ENCODE measurements around the gene WDR64. TPM values are rescaled to one million over a fixed set of nuclear protein-coding genes. Genes with fewer than 3 reads are reported as not detected.

The WDR64 gene
- polyA plus RNA-seq, 1 donor = 0.58 TPM

DNA sequence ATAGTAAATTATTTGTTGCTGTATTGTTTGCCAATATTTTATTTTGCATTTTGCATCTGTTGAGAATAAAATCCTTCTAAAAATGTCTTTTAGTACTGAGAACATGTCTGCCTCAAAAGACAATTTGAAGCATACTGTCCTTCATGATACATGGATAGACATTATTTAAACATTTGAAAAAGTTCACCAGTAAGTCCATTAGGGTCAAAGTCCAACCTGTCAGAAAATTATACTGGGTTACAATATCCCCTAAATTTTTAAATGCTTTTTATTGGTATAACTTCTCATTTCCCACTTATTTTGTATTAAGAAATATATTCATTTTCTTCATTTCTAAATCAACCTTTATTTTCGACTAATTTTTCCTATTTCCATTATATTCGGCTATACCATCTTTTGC, 21.2 kb upstream of the WDR64 start:
- DNase-seq = no peak

DNA sequence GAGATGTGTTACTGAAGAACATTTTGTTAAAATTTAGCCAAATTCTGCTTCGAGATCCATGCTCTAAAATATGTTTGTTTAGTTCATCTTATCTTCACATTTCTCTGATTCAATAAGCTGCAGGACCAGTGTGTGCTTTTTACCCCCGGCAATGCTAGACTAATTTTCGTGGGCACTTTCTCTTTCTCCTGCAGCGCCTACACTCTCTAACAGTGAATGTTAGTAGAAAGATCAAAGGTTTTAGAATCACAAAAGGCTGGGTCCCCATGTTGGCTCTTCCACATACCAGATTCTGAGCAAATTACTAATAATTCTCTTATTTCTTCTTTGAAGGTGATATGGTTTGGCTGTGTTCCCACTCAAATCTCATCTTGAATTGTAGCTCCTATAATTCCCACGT, 20.4 kb upstream of the WDR64 start:
- DNase-seq = no peak

DNA sequence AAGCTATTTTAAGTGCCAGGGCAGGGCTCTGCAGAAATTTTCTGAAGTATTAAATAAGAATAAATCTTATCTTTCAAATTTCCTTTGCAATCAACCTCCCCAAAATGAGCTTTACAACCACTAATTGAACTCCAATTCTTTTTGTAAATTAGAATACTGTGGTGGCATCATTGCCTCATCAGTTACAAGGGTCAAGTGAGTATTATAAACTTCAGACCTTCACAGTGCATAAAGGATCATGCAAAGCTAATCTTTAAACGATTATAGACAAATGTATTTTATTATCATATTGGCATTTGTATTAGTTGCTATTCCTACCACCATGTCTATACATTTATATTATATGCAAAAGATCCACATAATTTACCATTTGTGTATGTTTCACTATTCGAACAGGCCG, 19.1 kb upstream of the WDR64 start:
- DNase-seq = no peak

DNA sequence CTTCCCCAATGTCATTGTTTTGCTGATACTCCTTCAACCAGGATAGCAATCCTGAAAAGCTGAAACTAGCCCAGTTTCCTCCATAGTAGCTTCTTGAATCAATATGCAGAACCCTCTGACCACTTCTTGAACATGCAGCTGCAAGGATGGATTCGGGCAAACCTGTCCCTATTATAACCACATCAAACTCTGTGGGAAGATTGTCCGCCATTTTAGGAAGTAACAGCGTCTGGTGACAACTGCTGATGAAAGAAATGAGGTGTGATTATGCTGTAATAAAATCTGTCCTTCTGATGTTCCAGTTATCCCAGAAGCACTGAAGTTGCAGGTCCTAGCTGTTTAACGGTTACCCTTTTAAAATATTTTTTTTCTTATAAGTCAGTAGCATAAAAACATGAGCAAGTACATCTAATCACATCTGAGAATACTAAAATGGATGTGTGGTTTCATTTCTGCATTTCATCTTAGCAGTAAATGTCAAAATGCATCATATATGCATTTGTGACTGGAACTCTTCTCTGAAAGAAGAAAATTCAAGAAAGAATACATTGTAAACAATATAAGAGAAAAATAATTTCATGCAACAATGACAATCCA, 16.4 kb upstream of the WDR64 start:
- DNase-seq = no peak

DNA sequence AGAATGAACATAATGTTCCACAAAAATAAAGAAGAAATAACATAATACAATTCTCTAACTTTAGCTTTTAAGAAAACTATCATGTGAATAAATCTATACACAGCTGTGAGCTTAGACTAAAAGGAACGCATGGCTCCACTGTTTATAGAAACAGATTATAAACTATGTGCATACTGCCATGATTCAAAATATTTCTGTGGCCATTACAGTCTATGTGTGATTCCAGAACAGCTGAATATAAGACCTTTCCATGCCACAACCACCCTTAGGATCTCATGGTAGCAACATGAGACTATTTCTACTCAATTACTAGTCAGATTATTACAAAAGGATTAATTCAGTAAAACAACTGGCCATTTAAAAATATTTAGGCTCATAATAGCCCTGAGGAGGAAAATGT, 15.8 kb upstream of the WDR64 start:
- DNase-seq = no peak

DNA sequence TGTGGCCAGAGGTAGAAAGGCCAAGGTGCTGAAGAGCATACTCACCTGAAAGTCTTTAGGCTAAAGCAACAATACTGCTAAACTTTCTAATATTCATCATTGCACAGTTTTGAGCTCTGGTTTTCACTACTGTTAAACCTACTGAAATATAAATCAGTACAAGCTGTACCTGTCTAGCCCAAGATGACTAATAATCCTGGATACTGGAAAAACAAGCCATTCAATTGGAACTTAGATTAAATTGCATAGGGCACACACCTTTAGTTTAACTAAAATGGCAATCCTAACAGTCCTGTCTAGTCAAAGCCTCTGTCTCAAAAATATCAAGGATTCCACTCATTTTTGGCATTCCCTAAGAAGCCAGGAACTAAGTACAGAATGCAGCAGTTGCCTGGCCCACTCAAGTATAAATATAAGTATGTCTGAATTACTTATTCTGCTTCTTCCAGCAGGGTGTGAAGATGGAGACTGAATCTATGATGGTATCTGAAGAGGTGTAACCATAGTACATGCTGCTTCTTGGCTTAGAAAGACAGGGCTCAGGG, 15.0 kb upstream of the WDR64 start:
- DNase-seq = no peak

DNA sequence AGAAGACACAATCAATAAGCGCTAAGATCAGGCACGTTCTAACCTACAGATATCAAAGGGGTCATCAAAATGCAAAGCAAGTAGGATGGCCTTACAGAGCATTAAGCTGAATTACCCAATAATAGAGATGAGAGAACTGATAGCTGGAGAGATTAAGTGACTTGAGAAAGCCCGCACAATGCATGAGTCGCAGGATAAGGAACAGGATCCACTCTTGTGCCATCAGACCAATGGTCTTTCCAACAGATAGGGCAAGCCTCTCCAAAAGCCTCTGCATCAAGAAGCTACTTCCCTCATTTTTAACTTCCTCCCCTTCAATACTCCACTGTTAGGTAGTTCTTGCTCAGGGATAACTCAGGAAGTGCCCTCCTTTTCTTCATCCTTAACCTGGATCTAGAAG, 14.5 kb upstream of the WDR64 start:
- no peak for DNase-seq

DNA sequence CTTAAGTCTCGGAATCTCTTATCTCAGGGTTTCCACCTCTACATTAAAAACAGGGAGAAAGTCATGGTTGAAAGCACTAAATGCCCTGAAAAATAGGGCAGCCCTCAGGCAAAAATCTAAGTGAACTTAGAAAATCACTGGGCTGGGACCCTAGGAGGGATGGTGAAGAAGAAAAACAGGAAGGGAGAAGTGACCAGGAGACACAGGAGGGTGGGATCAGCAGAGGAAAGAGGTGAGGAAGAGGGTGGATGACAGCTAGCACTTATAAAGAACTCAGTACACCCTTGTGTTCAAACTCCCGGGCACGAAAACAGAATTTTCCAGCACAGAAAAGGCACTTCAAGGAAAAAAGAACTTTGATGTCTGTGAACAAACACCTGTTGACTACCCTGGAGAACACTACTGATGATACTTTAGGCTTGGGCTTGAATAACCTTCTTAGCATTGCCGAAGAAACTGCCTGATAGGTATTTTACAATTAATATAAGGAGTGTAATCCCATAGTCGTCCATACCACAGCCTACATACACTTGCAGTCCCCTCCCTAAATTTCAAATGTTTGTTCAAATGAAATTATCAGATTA, 13.9 kb upstream of the WDR64 start:
- no peak for DNase-seq

DNA sequence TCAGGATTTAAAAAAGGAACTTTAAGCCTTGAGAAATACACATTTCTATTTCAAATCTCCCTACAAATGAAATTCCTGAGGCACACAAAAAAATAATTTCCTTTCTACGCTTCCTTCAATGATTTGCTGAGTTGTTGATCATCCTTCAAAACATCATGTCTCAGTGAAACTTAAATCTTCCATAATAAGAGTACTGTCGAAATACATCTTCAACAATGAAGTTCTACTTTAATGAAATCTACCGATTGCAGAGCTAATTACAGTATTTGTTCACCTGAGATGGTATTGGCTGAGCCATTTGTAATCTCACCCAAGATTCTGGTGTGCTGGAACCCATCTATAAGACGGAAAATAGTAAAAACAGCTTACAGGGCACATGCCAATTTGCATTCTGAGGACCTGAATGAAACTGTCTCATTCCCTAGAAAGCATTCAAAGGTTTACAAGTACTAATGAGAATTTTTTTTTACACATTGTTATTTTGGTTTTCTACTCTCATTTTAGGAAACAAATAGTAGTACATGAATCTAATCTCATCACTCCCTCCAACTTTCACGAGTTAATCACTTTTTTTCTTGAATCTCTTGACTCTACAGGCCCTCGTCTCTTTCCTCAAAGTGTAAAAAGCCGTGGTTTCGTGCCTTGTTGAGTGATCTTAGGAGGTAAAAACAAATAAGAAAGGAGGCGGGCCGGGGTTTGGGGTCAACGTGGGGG, 13.0 kb upstream of the WDR64 start:
- peak; percentile 28 for DNase-seq

DNA sequence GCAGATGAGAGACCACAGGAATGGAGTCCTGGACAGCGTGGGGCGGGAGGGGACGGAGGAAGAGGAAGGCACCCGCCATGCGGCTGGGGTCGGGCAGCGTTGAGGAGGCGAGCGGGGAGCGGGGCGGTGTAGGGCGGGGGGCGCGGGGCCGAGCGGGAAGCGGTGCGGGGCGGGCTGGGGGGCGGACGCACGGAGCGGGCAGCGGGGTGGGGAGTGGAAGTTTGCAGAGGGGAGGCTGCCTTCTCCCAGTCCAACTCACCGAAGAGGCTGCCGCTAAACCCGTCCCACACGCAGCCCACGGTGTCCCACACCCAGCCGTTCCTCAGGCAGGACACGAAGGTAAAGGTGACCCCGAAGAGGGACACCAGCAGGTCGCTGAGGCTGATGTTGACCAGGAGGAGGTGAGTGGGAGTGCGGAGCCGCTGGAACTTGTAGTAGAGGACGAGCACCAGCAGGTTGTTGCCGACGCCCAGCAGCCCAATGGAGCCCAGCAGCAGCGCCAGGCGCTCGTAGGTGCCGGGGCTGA, 12.4 kb upstream of the WDR64 start:
- no peak for DNase-seq

DNA sequence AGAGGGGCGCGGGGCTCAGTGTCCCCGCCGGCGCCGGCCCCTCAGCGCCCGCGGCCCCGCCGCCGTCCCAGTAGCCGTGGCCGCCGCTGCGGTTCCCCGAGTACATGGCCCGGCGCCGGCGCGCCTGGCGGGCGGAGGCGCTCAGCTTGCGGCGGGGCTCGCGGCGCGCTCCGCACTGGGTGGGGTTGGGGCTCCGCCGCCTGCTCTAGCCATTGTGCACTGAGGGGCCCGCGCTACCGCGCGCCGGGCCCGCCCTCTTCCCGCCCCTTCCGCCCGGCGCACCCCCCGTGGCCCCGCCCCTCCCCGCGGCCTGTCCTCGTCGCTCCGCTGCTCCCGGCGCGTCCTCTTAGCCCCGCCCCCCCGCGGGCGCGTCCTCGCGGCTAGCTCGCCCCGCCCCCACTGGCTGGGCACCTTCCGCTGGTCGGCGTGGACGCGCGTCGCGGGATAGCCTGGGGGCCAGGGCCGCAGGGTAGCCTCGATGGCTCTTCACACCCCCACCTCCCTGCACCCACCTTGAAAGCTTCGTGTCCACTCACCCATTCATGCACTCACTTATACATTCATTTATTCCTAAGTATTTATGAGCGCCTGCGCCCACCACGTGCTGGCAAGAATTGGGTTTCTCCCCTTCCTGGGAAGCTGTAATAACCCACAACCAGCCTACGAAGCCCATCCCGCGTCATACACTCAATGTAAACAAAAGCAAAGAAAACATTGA, 11.8 kb upstream of the WDR64 start, which contains the start of the genes CHML and OPN3:
CHML (minus strand) TSS at position 221 of the 718 bp plus-strand sequence. CDS start 4,603 bp downstream, outside the sequence.
OPN3 (minus strand) TSS at position 221 of the 718 bp plus-strand sequence; CDS start at position 106, 115 bp downstream.
- peak; percentile 90 for DNase-seq

DNA sequence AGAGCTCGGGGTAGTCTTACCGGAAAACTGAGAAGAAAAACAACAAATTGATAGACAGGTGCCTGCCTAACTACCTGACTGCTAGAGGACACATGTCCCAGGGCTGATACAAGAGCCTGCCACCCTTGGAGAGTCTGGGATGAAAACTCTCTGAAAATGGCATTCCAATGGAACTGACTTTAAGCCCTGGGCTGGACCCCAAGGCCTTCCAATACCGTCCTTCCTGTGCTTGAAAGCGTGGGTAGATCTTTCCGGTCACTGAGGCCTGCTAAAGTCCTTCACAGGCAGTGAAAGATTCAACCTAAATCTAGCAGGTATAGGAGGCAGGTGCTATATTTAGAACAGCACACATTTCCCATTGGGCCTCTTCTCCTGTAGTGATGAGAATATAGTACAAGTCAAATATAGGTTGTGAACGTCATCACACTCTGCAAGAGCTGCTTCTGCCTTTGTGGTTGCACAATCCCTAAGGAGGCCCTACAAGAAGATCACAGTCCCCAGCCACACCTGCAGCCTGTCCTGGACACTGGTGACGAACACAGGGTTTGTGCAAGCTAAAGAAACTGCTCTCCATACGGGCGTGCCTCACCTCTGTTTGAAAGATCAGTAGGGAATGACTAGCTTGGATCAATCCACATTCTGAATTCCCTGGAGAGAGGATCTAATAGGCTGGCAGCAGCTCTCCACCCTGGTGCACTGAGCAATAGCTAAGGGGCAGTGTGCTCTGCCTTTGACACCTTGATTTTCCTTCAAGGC, 11.0 kb upstream of the WDR64 start:
- no peak for DNase-seq

DNA sequence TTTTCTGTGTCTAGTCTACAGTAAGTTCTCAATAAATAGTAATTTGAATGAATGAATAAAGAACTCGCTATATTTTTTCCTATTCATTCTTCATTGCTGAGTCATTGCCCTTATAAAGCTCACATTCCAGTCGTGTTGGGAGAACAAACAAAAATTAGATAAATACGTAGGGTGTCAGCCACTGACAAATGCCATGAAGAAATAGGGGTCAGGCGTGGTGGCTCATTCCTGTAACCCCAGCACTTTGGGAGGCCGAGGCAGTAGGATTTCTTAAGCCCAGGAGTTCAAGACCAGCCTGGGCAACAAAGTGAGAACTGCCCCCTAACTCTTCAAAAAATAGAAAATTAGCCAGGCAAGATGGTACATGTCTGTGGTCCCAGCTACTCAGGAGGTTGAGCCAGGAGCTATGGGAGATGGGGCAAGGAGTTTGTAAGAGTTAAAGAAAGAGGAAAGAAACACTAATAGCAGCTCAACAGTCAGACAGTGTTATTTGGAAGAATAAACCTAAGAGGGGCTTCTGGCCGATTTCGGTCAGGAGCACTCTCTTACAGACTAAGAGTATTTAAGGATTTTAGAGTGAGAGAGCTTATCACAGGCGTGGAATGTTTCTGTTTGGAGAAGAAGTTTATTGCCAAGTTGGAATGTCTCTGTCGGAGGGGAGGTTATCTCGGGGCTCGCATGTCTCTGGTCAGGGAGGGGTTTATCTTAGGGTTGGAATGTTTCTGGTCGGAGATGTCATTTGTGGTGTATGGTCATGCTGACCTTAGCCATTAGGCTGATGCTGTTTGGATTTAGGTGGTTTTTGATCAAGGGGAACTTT, 10.1 kb upstream of the WDR64 start:
- DNase-seq = no peak

DNA sequence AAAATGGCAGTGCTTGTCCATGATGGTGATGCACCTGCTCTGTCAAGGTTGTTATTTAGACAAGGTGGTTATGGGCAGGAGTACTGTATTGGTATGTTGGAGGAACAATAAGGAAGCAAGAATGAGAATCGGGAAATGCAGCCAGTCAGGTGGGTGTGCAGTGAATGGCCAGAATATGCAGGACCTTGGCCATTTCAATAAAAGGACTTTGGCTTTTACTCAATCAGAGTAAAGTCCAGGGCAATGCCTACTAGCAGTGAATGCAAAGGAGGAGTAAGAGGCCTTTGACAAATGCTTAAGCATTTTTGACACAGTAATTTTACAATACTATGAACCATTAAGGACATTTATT, 9.5 kb upstream of the WDR64 start:
- DNase-seq = no peak

DNA sequence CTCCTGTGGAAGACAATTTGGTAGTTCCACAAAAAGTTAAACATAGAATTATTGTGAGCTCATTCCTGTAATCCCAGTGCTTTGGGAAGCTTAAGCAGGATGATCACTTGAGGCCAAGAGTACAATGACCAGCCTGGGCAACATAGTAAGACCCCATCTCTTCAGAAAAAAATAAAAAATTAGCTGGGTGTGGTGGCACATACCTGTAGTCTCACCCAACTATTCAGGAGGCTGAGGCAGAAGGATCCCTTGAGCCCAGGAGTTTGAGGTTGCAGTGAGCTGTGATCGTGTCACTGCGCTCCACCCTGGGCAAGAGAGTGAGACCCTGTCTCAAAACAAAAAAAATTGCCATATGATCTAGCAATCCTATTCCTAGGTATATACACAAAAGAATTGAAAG, 7.8 kb upstream of the WDR64 start:
- no peak for DNase-seq

DNA sequence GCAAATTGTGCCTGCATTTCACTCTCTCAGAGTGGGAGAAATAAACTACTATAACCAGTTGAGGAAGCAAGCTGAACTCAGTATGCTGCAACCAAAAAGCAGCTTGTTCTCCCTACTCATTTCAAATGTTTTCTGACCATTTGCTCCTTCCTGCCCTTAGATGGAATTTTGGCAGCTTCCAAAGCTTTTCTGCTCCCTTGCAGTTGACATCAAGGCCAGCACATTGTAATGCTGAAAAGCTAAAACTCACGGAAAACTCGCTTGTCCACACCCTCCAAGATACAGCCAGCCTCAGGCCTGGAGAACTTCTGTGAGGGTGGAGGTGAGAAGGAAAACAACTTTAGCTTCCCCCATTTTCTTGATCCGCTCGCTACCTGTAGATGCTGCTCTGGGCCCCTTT, 6.9 kb upstream of the WDR64 start:
- no peak for DNase-seq

DNA sequence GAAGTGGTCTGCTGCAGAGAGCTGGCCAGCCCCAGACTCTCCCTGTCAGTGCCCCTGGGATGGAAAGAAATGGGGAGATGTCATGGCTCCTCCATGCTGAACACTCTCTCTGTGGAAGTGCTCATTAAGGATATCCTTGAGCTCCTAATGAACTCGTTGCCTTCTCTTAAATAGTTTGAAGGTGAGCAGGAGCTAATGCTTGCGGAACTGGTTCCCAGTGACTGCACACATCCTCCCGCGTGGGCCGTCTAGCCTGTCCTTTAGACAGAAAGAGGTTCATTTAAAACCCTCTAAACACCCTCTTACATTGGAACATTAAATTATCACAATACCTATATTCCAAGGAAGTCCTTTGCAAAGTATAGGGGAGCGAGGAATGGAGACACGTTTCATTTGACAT, 5.9 kb upstream of the WDR64 start:
- DNase-seq = no peak

DNA sequence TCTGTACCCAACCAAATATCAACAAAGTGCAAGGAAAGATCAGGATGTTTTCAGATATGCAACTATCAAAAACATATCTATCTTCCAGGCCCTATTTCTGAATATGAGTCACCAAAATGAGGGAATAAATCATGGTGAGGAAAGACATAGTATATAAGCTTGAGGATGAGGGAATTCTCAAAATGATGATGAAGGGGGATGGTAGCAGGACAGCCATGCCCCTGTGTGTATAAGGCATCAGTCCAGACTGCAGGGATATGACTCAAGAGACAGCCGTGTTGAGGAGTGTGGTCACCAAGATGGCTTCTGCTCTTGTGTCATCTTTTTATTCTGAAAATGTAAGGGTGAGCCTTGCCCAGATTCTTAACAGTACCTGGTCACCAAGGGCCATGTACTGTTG, 4.4 kb upstream of the WDR64 start:
- no peak for DNase-seq

DNA sequence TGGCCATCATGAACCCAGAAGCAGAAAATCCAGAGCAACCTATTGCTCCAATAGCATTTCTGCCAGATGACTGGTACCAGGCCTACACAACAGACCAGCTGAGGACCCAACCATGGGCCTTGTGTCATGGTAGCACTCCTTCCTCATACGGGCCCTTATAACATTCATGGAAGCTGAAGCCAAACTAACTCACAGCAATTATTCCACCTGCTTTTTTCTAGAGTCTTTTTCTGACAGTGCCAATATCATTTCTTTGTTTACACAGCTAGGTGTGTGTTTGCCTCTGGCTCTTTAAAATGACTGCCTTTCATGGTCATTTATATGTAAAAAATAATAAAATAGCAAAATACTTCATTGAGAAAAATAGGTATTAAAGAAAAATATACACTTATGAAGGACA, 3.9 kb upstream of the WDR64 start:
- DNase-seq = no peak

DNA sequence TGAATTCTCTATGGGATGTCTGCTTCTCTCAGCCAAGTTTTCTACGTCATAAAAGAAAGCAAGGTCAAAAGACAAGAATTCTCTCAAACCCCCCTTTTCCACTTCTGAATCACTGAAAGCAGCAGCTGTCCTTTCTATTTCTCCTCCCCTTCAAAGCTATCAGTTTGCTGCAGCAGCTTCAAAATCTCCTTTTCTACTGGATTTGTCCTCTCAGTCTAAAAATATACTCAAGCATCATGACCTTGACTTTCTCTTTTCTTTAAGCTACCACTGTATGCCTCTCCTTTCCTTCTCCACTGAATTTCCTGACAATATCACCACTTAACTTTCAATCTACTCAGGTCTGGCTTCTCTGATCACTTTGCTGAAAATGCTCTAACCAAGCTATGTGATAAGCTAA, 1.9 kb downstream of the WDR64 start:
- DNase-seq = no peak

DNA sequence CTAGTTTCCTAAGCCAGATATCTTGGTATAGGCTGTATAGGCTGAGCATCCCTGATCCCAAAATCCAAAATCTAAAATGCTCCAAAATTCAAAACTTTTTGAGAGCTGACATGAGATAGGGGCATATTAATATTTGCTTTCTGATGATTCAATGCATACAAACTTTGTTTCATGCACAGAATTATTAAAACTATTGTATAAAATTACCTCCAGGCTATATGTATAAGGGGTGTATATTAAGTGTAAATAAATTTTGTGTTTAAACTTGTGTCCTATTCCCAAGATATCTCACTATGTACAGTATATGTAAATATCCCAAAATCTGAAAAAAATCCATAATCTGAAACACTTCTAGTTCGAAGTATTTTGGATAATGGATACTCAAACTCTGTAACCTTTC, 2.6 kb downstream of the WDR64 start:
- DNase-seq = no peak

All from left kidney (tissue), 2 donors.